ENCODE data around the gene PRIM2. TPM values are rescaled to one million over a fixed set of nuclear protein-coding genes. Genes with fewer than 3 reads are reported as not detected.

PRIM2 gene
- total RNA-seq, 1 experiment from 2014 or later, result 44.0 TPM

DNA sequence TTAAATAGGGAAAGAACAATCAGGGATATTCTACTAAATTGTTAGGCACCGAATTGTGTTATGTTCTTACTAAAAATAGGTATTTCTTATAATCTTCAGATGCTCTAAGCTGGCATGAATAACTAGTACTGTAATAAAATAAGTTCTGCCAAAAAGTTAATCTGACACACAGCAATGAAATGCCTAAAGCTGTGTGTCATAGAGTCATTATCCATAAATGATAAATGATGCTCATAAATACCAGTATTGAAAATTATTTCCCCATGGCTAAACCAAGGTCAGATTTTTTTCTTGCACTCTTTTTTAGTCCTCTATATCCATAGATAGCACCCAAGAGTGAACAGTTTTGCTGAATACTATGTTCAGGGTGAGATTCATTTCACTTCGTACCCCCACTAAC lies 11.7 kb upstream of the PRIM2 start:
- CTCF ChIA-PET, result no interaction called here
- TF ChIP-seq POLR2AphosphoS5 (IDR thresholded peaks at IDR 0.05; ENCODE audit: low read depth, low read length) (no peak), SIN3A (IDR thresholded peaks at IDR 0.05; ENCODE audit: low read depth) (no peak), EZH2 (IDR thresholded peaks at IDR 0.05) (no peak), ZFX (IDR thresholded peaks at IDR 0.05) (no peak), FOSL1 (IDR thresholded peaks at IDR 0.05; ENCODE audit: low read depth) (no peak), YY1 (IDR thresholded peaks at IDR 0.05; ENCODE audit: extremely low read depth, insufficient replicate concordance, low read depth, low read length) (no peak), EGR1 (IDR thresholded peaks at IDR 0.05; ENCODE audit: low read depth) (no peak)
- DNase-seq (ENCODE audit: low read depth, low spot score) (no peak), ATAC-seq (no peak)
- H3K4me1 ChIP-seq (ENCODE audit: control insufficient read depth in 1 of 2, insufficient read depth in 2 of 2, low read length in 2 of 2), result no peaks in the 10 kb centered on the region
- no peak overlapping the region for H3K9ac ChIP-seq (ENCODE audit: low read length)
- no peaks in the 10 kb centered on the region for H3K79me2 ChIP-seq (ENCODE audit: insufficient read depth, low read length)
- no peaks in the 10 kb centered on the region for H3K27me3 ChIP-seq (ENCODE audit: insufficient read depth, low read length)
- RAD21 ChIA-PET (ENCODE audit: low non-redundant PET in 1 of 2, low total read pairs in 2 of 2, uncharacterized antibody in 2 of 2, unreplicated experiment in 2 of 2), result no interaction called here
- H3K4me3 ChIP-seq (replicated peaks in 1 of 2; ENCODE audit: low read depth in 1 of 2, low read length in 2 of 2), result no peak overlapping the region
- no peaks in the 10 kb centered on the region for H4K20me1 ChIP-seq (ENCODE audit: insufficient read depth)
- no peaks in the 10 kb centered on the region for H3K9me3 ChIP-seq (ENCODE audit: control insufficient read depth in 1 of 2, insufficient read depth in 1 of 2, low read depth in 1 of 2, low read length in 2 of 2)
- POLR2A ChIA-PET, result interaction anchor here (1.8 kb wide), 1 partner anchor 11 kb away, joined by 4 read pairs; the partner anchor contains the start of gene PRIM2
- intact Hi-C loops (cut with micrococcal nuclease), result no loop called here
- no peaks in the 10 kb centered on the region for H3K9me2 ChIP-seq (ENCODE audit: insufficient read depth)
- H3K27ac ChIP-seq (ENCODE audit: low read depth, low read length), result no peak overlapping the region
- no peaks in the 10 kb centered on the region for H3K36me3 ChIP-seq (ENCODE audit: control insufficient read depth in 1 of 2, insufficient read depth in 2 of 2, low read length in 2 of 2)
- no TSS peak for BruUV-seq (replicated peaks)
- no peak overlapping the region for H2AFZ ChIP-seq (ENCODE audit: low read depth, low read length, poor library complexity, severe bottlenecking)
- no peak overlapping the region for H3K4me2 ChIP-seq (ENCODE audit: low read length)

DNA sequence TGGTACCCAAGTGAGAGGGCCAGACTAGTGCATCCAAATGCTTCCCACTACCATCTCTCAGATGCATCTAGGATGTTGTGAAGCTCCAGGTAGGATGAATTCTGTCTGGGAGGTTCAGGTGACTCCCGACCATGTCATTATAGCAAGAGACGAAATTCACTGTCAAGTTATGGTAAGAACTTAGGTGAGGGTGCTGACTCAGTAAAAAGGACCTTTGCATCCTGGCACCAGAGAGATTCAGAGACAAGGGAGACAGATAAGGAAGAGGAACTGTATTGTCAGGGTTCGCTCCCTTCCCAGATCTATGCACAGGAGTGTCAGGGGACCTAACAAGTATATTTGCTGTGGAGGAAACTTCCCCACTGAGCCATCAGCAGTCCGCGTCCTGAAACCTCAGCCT lies 11.2 kb upstream of the PRIM2 start:
- RAD21 ChIA-PET (ENCODE audit: low non-redundant PET in 1 of 2, low total read pairs in 2 of 2, uncharacterized antibody in 2 of 2, unreplicated experiment in 2 of 2), result no interaction called here
- ATAC-seq (no peak), DNase-seq (ENCODE audit: low read depth, low spot score) (no peak)
- Histone ChIP-seq H3K27ac (ENCODE audit: low read depth, low read length) (no peak overlapping the region), H2AFZ (ENCODE audit: low read depth, low read length, poor library complexity, severe bottlenecking) (no peak overlapping the region), H3K79me2 (ENCODE audit: insufficient read depth, low read length) (no peaks in the 10 kb centered on the region), H3K9me2 (ENCODE audit: insufficient read depth) (no peaks in the 10 kb centered on the region), H3K4me1 (ENCODE audit: control insufficient read depth in 1 of 2, insufficient read depth in 2 of 2, low read length in 2 of 2) (no peaks in the 10 kb centered on the region), H3K36me3 (ENCODE audit: control insufficient read depth in 1 of 2, insufficient read depth in 2 of 2, low read length in 2 of 2) (no peaks in the 10 kb centered on the region), H3K9me3 (ENCODE audit: control insufficient read depth in 1 of 2, insufficient read depth in 1 of 2, low read depth in 1 of 2, low read length in 2 of 2) (no peaks in the 10 kb centered on the region; a peak in 1 of 4 replicates), H3K4me3 (replicated peaks in 1 of 2; ENCODE audit: low read depth in 1 of 2, low read length in 2 of 2) (no peak overlapping the region), H3K9ac (ENCODE audit: low read length) (no peak overlapping the region), H3K27me3 (ENCODE audit: insufficient read depth, low read length) (no peaks in the 10 kb centered on the region), H3K4me2 (ENCODE audit: low read length) (no peak overlapping the region), H4K20me1 (ENCODE audit: insufficient read depth) (no peaks in the 10 kb centered on the region)
- POLR2A ChIA-PET, result interaction anchor here (1.8 kb wide), 1 partner anchor 11 kb away, joined by 4 read pairs; the partner anchor contains the start of gene PRIM2
- intact Hi-C loops (cut with micrococcal nuclease), result no loop called here
- TF ChIP-seq FOSL1 (IDR thresholded peaks at IDR 0.05; ENCODE audit: low read depth) (no peak), POLR2AphosphoS5 (IDR thresholded peaks at IDR 0.05; ENCODE audit: low read depth, low read length) (no peak), EZH2 (IDR thresholded peaks at IDR 0.05) (no peak), ELF1 (IDR thresholded peaks at IDR 0.05; ENCODE audit: borderline replicate concordance, low read depth) (no peak), POLR2A (IDR thresholded peaks at IDR 0.05; ENCODE audit: borderline replicate concordance, extremely low read depth, insufficient read depth, insufficient read length) (no peak), CBX3 (IDR thresholded peaks at IDR 0.05; ENCODE audit: low read depth) (no peak), SIN3A (IDR thresholded peaks at IDR 0.05; ENCODE audit: low read depth) (no peak), CEBPB (IDR thresholded peaks at IDR 0.05; ENCODE audit: low read depth) (no peak), TCF7L2 (IDR thresholded peaks at IDR 0.05; ENCODE audit: borderline replicate concordance, extremely low read depth, insufficient read depth, insufficient read length) (no peak)
- TF ChIP-seq, protein P1, sequence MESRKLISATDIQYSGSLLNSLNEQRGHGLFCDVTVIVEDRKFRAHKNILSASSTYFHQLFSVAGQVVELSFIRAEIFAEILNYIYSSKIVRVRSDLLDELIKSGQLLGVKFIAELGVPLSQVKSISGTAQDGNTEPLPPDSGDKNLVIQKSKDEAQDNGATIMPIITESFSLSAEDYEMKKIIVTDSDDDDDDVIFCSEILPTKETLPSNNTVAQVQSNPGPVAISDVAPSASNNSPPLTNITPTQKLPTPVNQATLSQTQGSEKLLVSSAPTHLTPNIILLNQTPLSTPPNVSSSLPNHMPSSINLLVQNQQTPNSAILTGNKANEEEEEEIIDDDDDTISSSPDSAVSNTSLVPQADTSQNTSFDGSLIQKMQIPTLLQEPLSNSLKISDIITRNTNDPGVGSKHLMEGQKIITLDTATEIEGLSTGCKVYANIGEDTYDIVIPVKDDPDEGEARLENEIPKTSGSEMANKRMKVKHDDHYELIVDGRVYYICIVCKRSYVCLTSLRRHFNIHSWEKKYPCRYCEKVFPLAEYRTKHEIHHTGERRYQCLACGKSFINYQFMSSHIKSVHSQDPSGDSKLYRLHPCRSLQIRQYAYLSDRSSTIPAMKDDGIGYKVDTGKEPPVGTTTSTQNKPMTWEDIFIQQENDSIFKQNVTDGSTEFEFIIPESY (IDR thresholded peaks at IDR 0.05; ENCODE audit: extremely low read depth, insufficient replicate concordance, low read length), result no peak
- TF ChIP-seq, protein P2, sequence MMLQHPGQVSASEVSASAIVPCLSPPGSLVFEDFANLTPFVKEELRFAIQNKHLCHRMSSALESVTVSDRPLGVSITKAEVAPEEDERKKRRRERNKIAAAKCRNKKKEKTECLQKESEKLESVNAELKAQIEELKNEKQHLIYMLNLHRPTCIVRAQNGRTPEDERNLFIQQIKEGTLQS (IDR thresholded peaks at IDR 0.05), result no peak
- BruUV-seq (replicated peaks), result no TSS peak
- CTCF ChIA-PET, result interaction anchor here (0.6 kb wide), 1 partner anchor 19 kb away, joined by 3 read pairs; no protein-coding TSS in a partner anchor

Measured in HCT116 (cell line).